ENCODE data around the gene TRIM50.
"Not testable (repeated sequence)": the region's sequence is repeated elsewhere in the genome, so short reads cannot be mapped to it uniquely, and the experiment has no call there.

Gene TRIM50

GRCh38 chr7:73332447-73332846, 4.6 kb upstream of the TRIM50 start:
- Histone ChIP-seq H3K4me3 (no peak overlapping the region), H3K27ac (no peak overlapping the region)
- TF ChIP-seq CTCF (IDR thresholded peaks at IDR 0.05), result no peak
- DNase-seq (ENCODE audit: low spot score), result no peak

- no peak for DNase-seq (ENCODE audit: low spot score)
- Histone ChIP-seq H3K27ac (peak overlapping the region in 1 of 2 donors; percentile 58), H3K4me3 (no peak overlapping the region)
- no peak for TF ChIP-seq CTCF (IDR thresholded peaks at IDR 0.05)
Measured at GRCh38 chr7:73330772-73331171, 2.9 kb upstream of the TRIM50 start.

DNA sequence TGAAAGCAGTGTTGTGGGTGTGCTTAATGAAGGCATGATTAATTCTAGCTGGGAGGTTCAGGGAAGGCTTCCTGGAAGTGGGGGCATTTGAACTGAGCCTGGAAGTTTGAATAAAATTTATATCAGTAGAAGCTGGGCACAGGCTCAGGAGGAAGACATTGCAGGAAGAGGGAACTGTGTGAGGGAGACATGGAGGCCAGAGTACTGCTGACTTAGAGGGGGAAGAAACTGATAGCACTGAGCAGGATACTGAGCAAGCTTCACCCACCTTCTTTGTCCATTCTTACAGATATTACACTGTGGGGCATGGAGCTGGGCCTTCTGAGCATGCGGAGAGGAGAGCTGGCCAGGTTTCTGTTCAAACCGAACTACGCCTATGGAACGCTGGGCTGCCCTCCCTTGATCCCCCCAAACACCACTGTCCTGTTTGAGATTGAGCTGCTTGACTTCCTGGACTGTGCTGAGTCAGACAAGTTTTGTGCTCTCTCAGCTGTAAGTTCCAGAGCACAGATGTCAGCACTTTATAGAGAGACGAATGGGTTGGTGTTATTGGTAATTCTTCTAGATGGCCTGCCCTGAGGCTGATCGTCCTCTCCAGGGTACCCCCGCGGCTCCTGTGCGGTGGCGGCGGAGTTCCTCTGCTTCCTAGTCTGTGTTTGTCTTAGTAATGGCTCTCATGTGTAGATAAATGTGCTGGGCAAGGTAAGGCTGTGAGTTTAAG, 2.1 kb upstream of the TRIM50 start:
- no peak for TF ChIP-seq CTCF (IDR thresholded peaks at IDR 0.05)
- H3K27ac ChIP-seq, result peak overlapping the region in 1 of 2 donors; percentile 58
- no peak for DNase-seq (ENCODE audit: low spot score)

DNA sequence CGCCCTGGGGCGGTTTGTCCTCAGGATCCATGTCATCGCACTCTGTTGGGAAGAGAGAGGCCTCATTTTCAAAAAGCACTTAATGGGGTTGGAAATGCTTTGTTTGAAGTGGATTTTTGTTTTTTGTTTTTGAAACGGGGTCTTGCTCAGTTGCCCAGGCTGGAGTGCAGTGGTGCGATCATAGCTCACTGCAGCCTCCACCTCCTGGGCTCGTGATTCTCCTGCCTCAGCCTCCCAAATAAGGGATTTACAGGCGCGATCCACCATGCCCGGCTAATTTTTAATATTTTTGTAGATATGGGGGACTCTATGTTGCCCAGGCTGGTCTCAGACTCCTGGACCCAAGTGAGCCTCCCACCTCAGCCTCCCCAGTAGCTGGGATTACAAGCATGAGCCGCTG, 814 bp upstream of the TRIM50 start:
- no peak overlapping the region for H3K4me3 ChIP-seq
- TF ChIP-seq CTCF (IDR thresholded peaks at IDR 0.05), result no peak
- no peak overlapping the region for H3K27ac ChIP-seq
- DNase-seq (ENCODE audit: low spot score), result no peak

More for the DNA sequence above, 2.1 kb upstream of the TRIM50 start:
- no peak overlapping the region for H3K4me3 ChIP-seq

- not testable (repeated sequence) for H3K4me3 ChIP-seq; H3K27ac ChIP-seq; DNase-seq (ENCODE audit: low spot score)
Measured at GRCh38 chr7:73327449-73327848, 433 bp downstream of the TRIM50 start.

DNA sequence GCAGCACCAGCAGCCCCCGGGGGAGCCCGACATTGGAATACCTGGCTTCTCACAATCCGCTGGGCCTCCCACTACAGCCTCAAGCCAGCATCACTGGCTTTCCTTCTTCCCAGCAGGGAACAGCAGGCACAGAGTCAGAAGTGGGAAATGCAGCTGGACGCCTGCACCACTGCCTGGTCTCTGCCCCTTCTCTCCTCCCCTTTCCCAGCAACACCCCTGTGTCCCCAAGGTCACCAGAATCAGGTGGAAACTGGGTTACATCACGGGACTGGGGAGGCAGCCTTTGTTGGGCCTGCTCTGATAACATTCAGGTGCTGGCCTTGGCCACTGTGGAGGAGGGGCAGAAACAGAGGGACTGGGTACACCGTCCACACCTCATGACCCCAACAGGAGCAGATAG, 2.5 kb downstream of the TRIM50 start:
- H3K27ac ChIP-seq; DNase-seq (ENCODE audit: low spot score); H3K4me3 ChIP-seq: not testable (repeated sequence)

DNA sequence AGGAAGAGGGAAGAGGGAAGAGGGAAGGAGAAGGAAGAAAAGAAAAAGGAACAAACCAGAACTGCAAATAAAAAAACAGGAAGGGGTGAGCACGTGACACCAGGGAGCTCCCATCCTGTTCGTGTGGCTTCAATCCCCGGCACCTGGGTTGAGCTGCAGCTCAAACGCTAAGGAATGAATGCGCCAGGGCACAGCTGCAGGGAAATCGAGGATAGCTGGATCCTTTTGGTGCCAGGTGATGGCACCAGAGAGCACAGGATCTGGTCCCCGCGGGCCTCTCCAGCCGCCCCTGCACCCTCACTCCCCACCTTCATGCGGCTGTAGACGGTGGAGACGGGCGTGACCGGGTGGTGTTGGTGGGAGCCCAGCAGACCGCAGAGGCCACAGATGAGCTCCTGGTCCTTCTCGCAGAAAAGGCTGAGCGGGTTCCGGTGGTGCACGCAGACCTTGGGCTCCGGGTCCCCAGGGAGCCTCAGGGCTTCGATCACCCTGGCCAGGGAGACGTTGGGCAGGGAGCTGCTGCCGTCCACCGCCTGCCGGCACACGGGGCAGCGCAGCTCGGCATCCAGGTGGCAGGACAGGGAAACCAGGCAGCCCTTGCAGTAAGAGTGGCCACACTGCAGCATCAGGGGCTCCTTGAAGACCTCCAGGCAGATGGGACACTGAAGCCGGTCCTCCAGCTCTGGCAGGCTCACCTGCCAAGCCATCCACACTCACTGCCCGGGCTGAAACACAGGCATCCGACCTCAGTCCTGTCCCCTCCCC, 3.6 kb downstream of the TRIM50 start:
- DNase-seq (ENCODE audit: low spot score), result not testable (repeated sequence)
- H3K27ac ChIP-seq, result peak overlapping the region in 1 of 2 donors; percentile 43
- peak overlapping the region; percentile 32 for H3K4me3 ChIP-seq

DNA sequence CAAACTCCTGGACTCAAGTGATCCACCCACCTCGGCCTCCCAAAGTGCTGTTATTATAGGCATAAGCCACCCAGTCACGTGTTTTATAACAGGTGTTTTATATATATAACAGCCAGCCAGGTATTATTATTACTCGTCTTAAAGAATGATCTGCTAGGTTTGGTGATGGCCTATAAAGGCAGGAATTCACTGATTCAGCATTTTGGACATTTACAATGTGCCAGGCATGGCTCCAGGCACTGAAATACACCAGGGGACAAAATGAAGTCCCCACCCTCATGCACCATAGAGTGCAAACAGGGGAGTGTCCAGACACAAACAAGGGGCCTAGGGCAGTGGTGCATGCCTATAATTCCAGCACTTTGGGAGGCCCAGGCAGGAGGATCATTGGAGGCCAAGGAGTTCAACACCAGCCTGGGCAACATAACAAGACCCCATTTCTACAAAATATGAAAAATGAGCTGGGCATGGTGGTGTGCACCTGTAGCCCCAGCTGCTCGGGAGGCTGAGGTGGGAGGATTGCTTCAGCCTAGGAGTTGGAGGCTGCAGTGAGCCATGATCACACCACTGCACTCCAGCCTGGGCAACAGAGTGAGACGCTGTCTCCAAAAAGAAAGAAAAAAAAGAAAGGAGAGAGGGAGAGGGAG, 4.3 kb downstream of the TRIM50 start:
- not testable (repeated sequence) for DNase-seq (ENCODE audit: low spot score); H3K27ac ChIP-seq; H3K4me3 ChIP-seq

- H3K4me3 ChIP-seq; H3K27ac ChIP-seq; DNase-seq (ENCODE audit: low spot score): not testable (repeated sequence)
Measured at GRCh38 chr7:73320009-73320408, 7.9 kb downstream of the TRIM50 start.

DNA sequence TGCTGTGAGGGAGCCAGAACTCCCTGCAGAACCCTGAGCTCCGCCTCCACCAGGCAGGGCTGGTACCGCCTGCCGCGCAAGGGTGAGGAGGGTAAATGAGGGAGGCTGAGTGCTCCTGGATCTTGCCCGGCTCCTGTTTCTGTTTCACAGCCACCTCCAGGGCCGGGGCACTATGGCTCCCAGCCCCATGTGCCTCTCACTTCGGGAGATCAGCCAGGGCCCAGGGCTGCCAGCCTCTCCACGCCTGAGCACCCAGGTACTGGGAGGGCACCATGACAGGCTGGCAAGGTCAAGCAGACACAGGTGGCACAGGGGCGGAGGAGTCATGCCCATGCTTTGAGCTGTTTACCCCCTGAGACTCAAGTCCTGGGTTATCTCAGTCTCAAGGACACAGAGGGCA, 8.3 kb downstream of the TRIM50 start:
- H3K27ac ChIP-seq, result not testable (repeated sequence)

DNA sequence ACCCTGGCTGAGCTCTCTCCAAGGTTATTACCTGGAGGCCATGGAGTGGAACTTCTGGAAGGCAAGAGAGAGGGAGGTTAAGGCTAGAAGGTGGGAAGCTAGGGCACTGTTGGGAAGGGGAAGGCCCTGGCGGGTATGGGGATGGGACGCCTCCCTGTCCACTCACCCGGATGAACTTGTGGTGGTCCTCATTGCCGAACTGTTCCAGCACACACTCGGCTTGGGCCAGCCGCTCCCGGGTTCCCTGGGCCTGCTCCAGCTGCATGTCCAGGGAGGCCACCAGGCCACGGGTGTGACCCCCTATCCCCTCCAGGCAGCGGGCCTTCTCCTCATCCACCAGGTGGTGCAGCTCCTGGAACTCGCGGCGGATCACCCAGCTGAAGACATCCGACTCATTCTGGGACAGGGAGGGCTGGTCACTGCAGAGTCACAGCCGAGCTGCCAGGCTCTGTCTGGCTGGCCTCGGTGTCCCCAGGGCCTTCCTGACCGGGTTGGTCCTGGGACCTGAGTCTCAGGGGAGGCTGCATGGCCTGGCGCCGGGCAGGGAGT, 9.2 kb downstream of the TRIM50 start:
- not testable (repeated sequence) for DNase-seq (ENCODE audit: low spot score); H3K27ac ChIP-seq; H3K4me3 ChIP-seq

More for the DNA sequence above, 8.3 kb downstream of the TRIM50 start:
- DNase-seq (ENCODE audit: low spot score); H3K4me3 ChIP-seq: not testable (repeated sequence)

Measured in coronary artery (tissue), 2 donors.